OCI-LY7 (cell line): Measurements from ENCODE around the gene CUBN.
"Not testable (repeated sequence)": the region's sequence is repeated elsewhere in the genome, so short reads cannot be mapped to it uniquely, and the experiment has no call there.

Experiments used
- EZH2phosphoT487 ChIP-seq: fragments of 200-600 bp; sonication (generic); IDR thresholded peaks from 2 replicates; pipeline ENCODE4 v1.6.1; 2018; ENCODE audit warnings: low read depth, borderline replicate concordance, mild to moderate bottlenecking, mixed run types, antibody characterized with exemption, low read length, moderate library complexity, mixed read lengths
- TF ChIP-seq, protein P1 (sequence below): fragments of 200-600 bp; sonication (generic); conservative IDR thresholded peaks from 2 replicates; pipeline ENCODE4 v1.5.1; 2014; ENCODE audit warnings: mild to moderate bottlenecking, antibody characterized with exemption, low read length, moderate library complexity, mixed read lengths

DNA sequence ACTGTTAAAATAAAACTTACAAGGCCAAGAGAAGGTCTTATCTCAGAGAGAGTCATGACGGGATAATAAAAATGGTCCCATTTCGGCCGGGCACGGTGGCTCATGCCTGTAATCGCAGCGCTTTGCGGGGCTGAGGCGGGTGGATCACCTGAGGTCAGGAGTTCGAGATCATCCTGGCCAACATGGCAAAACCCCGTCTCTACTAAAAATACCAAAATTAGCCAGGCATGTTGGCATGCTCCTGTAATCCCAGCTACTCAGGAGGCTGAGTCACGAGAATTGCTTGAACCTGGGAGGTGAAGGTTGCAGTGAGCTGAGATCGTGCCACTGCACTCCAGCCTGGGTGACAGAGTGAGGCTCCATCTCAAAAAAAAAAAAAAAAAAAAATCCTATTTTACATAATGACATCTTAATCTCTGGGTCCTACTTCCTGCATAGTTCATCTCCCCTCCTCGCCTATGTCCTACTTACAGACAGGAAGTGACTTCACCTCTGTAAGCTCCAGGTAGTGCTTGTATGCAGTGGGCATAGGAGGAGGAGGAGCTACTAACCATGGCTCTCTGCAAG, 14.7 kb downstream of the CUBN start:
- TF ChIP-seq, protein P1, sequence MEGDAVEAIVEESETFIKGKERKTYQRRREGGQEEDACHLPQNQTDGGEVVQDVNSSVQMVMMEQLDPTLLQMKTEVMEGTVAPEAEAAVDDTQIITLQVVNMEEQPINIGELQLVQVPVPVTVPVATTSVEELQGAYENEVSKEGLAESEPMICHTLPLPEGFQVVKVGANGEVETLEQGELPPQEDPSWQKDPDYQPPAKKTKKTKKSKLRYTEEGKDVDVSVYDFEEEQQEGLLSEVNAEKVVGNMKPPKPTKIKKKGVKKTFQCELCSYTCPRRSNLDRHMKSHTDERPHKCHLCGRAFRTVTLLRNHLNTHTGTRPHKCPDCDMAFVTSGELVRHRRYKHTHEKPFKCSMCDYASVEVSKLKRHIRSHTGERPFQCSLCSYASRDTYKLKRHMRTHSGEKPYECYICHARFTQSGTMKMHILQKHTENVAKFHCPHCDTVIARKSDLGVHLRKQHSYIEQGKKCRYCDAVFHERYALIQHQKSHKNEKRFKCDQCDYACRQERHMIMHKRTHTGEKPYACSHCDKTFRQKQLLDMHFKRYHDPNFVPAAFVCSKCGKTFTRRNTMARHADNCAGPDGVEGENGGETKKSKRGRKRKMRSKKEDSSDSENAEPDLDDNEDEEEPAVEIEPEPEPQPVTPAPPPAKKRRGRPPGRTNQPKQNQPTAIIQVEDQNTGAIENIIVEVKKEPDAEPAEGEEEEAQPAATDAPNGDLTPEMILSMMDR, result not testable (repeated sequence)
- TF ChIP-seq EZH2phosphoT487, result not testable (repeated sequence)
